MM.1S (cell line): ENCODE data around the gene SLC9B2.

Source experiments
- EZH2 ChIP-seq: fragments of 300-600 bp; sonication (generic); optimal IDR thresholded peaks from 2 replicates; pipeline ENCODE3; 2017; ENCODE audit warnings: low read depth, mild to moderate bottlenecking, antibody characterized with exemption, low read length, mixed read lengths
- EZH2phosphoT487 ChIP-seq: fragments of 300-600 bp; sonication (generic); IDR thresholded peaks from 2 replicates; pipeline ENCODE4 v1.6.1; 2018; ENCODE audit warnings: antibody characterized with exemption, low read length
- TF ChIP-seq, protein P1 (sequence below): fragments of 300-600 bp; sonication (generic); IDR thresholded peaks from 2 replicates; pipeline ENCODE4 v1.5.1; 2016; ENCODE audit warnings: antibody characterized with exemption, low read length, mixed read lengths

DNA sequence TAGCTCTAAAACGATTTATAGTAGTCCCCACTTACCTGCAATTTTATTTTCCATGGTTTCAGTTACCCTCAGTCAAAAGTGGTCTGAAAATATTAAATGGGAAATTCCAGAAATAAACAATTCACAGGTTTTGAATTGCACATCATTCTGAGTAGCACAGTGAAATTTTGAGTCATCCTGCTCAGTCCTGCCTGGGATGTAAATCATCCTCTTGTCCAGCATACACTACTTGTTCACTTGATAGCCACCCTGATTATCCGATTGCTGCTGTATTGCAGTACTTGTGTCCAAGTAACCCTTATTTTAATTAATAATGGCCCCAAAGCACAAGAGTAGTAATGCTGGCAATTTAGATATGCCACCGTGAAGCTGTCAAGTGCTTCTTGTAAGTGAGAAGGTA is 46.6 kb upstream of the SLC9B2 start:
- TF ChIP-seq, protein P1, sequence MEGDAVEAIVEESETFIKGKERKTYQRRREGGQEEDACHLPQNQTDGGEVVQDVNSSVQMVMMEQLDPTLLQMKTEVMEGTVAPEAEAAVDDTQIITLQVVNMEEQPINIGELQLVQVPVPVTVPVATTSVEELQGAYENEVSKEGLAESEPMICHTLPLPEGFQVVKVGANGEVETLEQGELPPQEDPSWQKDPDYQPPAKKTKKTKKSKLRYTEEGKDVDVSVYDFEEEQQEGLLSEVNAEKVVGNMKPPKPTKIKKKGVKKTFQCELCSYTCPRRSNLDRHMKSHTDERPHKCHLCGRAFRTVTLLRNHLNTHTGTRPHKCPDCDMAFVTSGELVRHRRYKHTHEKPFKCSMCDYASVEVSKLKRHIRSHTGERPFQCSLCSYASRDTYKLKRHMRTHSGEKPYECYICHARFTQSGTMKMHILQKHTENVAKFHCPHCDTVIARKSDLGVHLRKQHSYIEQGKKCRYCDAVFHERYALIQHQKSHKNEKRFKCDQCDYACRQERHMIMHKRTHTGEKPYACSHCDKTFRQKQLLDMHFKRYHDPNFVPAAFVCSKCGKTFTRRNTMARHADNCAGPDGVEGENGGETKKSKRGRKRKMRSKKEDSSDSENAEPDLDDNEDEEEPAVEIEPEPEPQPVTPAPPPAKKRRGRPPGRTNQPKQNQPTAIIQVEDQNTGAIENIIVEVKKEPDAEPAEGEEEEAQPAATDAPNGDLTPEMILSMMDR, result no peak
- no peak for TF ChIP-seq EZH2
- TF ChIP-seq EZH2phosphoT487, result no peak
